SK-N-SH (cell line): ENCODE measurements around the gene SYNE3. TPM values are rescaled to one million over a fixed set of nuclear protein-coding genes. Genes with fewer than 3 reads are reported as not detected.

Source experiments
- CTCF ChIA-PET: fragments of 300-600, 350-600 bp; formaldehyde crosslinking; extraction: SDS; loops from one replicate; lab custom pipeline; 2021; lab: Yijun Ruan, JAX
- POLR2A ChIA-PET: fragments of 350-600 bp; sonication (Branson Sonifier 250); formaldehyde crosslinking; extraction: SDS; loops from one replicate; lab custom pipeline; 2020; ENCODE audit warnings: antibody characterized with exemption, inconsistent platforms; lab: Yijun Ruan, JAX
- DNase-seq: peaks from one replicate; pipeline ENCODE4 v3.0.0; 2012
- H2AFZ ChIP-seq: fragments of 200-600 bp; sonication (generic); 2 replicates; pipeline ENCODE4 v1.8.1; 2016; ENCODE audit warnings: antibody characterized with exemption, mild to moderate bottlenecking, low read depth
- H3F3A ChIP-seq: fragments of 200-600 bp; sonication (generic); replicated peaks from 2 replicates; pipeline ENCODE3; 2016; ENCODE audit warnings: antibody characterized with exemption, mild to moderate bottlenecking; ENCODE audit not compliant: insufficient read depth
- H3K27ac ChIP-seq, 2 experiments: fragments of 200-500 bp in 1 of 2; fragments of 200-600 bp in 1 of 2; sonication (Bioruptor generic) in 1 of 2; sonication (generic), shearing (Covaris generic) in 1 of 2; 2 replicates each; pipeline versions ENCODE4 v1.5.1 to v1.6.1; 2014 to 2016; ENCODE audit warnings: low read depth in 2 of 2, inconsistent platforms in 1 of 2, low read length in 1 of 2, mild to moderate bottlenecking in 1 of 2, mixed read lengths in 1 of 2
- H3K27me3 ChIP-seq: fragments of 200-600 bp; sonication (generic), shearing (Covaris generic); 2 replicates; pipeline ENCODE4 v1.6.1; 2016; ENCODE audit warnings: mixed run types; ENCODE audit not compliant: insufficient read depth
- H3K36me3 ChIP-seq, 2 experiments: fragments of 200-500 bp in 1 of 2; fragments of 200-600 bp in 1 of 2; sonication (Bioruptor generic) in 1 of 2; sonication (generic) in 1 of 2; replicated peaks in 1 of 2; 2 replicates each; pipeline versions ENCODE3 to v1.5.1; 2014 to 2016; ENCODE audit warnings: low read length in 1 of 2, mild to moderate bottlenecking in 1 of 2; ENCODE audit not compliant: insufficient read depth in 2 of 2, control insufficient read depth in 1 of 2
- H3K4me1 ChIP-seq, 2 experiments: fragments of 200-500 bp in 1 of 2; fragments of 200-600 bp in 1 of 2; sonication (Bioruptor generic) in 1 of 2; sonication (generic), shearing (Covaris generic) in 1 of 2; 2 replicates each; pipeline versions ENCODE4 v1.5.1 to v1.6.1; 2014 to 2016; ENCODE audit warnings: low read depth in 1 of 2, low read length in 1 of 2, mixed run types in 1 of 2; ENCODE audit not compliant: insufficient read depth in 2 of 2, control insufficient read depth in 1 of 2
- H3K4me2 ChIP-seq: fragments of 200-600 bp; sonication (generic), shearing (Covaris generic); 2 replicates; pipeline ENCODE4 v1.6.1; 2017; ENCODE audit warnings: mixed run types
- H3K4me3 ChIP-seq, 2 experiments: fragments of 200-500 bp in 1 of 2; fragments of 200-600 bp in 1 of 2; sonication (Bioruptor generic) in 1 of 2; sonication (generic), shearing (Covaris generic) in 1 of 2; 2 replicates each; pipeline versions ENCODE4 v1.5.1 to v1.8.1; 2014 to 2016; ENCODE audit warnings: low read depth in 2 of 2, inconsistent platforms in 1 of 2, low read length in 1 of 2, mild to moderate bottlenecking in 1 of 2, mixed read lengths in 1 of 2, moderate library complexity in 1 of 2
- H3K79me2 ChIP-seq: fragments of 200-600 bp; sonication (generic); 2 replicates; pipeline ENCODE4 v1.8.1; 2017; ENCODE audit warnings: mild to moderate bottlenecking; ENCODE audit not compliant: insufficient read depth
- H3K9ac ChIP-seq: fragments of 200-600 bp; sonication (generic); 2 replicates; pipeline ENCODE4 v1.6.1; 2017; ENCODE audit warnings: mixed run types
- H3K9me2 ChIP-seq: fragments of 200-600 bp; sonication (generic); 2 replicates; pipeline ENCODE4 v1.6.1; 2017; ENCODE audit warnings: mixed run types
- H3K9me3 ChIP-seq: fragments of 200-600 bp; sonication (generic); 2 replicates; pipeline ENCODE4 v1.6.1; 2017; ENCODE audit warnings: mixed run types, mild to moderate bottlenecking, moderate library complexity
- H4K20me1 ChIP-seq: fragments of 200-600 bp; sonication (generic); 2 replicates; pipeline ENCODE4 v1.6.1; 2017; ENCODE audit warnings: mild to moderate bottlenecking, mixed run types; ENCODE audit not compliant: insufficient read depth
- CHD2 ChIP-seq: fragments of 150-350 bp; IDR thresholded peaks from 2 replicates; pipeline ENCODE4 v1.6.1; 2018; ENCODE audit warnings: low read length; ENCODE audit not compliant: partially characterized antibody
- ELF1 ChIP-seq: IDR thresholded peaks from 2 replicates; pipeline ENCODE4 v1.4.0; 2012
- EP300 ChIP-seq, 2 experiments: IDR thresholded peaks; 2 replicates each; pipeline versions ENCODE4 v1.4.0 to v1.6.1; 2012; ENCODE audit warnings: borderline replicate concordance in 1 of 2, low read depth in 1 of 2, low read length in 1 of 2
- EZH2phosphoT487 ChIP-seq: fragments of 200-600 bp; sonication (generic); IDR thresholded peaks from 2 replicates; pipeline ENCODE4 v1.6.1; 2017; ENCODE audit warnings: low read depth, mixed run types, mild to moderate bottlenecking, antibody characterized with exemption, moderate library complexity, borderline replicate concordance
- FOXM1 ChIP-seq: IDR thresholded peaks from 2 replicates; pipeline ENCODE4 v1.4.0; 2012; ENCODE audit warnings: low read depth, mild to moderate bottlenecking
- JUND ChIP-seq: IDR thresholded peaks from 2 replicates; pipeline ENCODE4 v1.4.0; 2012
- MEF2A ChIP-seq: IDR thresholded peaks from 2 replicates; pipeline ENCODE4 v1.4.0; 2012; ENCODE audit warnings: low read depth, borderline replicate concordance
- MXI1 ChIP-seq: IDR thresholded peaks from 2 replicates; pipeline ENCODE4 v1.6.1; 2012; ENCODE audit warnings: mild to moderate bottlenecking, low read depth, low read length, improper control_type of control experiment
- NRF1 ChIP-seq: IDR thresholded peaks from 2 replicates; pipeline ENCODE4 v1.6.1; 2012; ENCODE audit warnings: low read depth, mild to moderate bottlenecking, low read length
- POLR2AphosphoS5 ChIP-seq: IDR thresholded peaks from 2 replicates; pipeline ENCODE4 v1.6.1; 2012; ENCODE audit warnings: low read depth, low read length
- RAD21 ChIP-seq: IDR thresholded peaks from 2 replicates; pipeline ENCODE4 v1.6.1; 2012; ENCODE audit warnings: mild to moderate bottlenecking, low read length
- RCOR1 ChIP-seq: fragments of 150-350 bp; IDR thresholded peaks from 2 replicates; pipeline ENCODE4 v1.6.1; 2017; ENCODE audit warnings: antibody characterized with exemption, low read length
- SMC3 ChIP-seq: IDR thresholded peaks from 2 replicates; pipeline ENCODE4 v1.6.1; 2012; ENCODE audit warnings: low read depth, low read length, improper control_type of control experiment
- TAF1 ChIP-seq: IDR thresholded peaks from 2 replicates; pipeline ENCODE4 v1.6.1; 2012; ENCODE audit warnings: low read depth, mild to moderate bottlenecking, low read length, moderate library complexity, borderline replicate concordance
- TCF12 ChIP-seq: IDR thresholded peaks from 2 replicates; pipeline ENCODE4 v1.4.0; 2012
- USF2 ChIP-seq: fragments of 150-350 bp; IDR thresholded peaks from 2 replicates; pipeline ENCODE4 v1.6.1; 2017; ENCODE audit warnings: antibody characterized with exemption, low read length, low read depth, borderline replicate concordance
- WGBS: methylation state at CpG from one replicate; pipeline ENCODE4 v1.1.6; 2017; ENCODE audit warnings: low lambda C conversion rate; 5-methylcytosine and 5-hydroxymethylcytosine counted together
- polyA plus RNA-seq, 3 experiments: library from polyadenylated mRNA; depleted of rRNA; stranded (reverse); fragments of >200 nt; gene quantifications; 2 replicates each; pipeline ENCODE4 v1.2.3, GENCODE V29; 2012
- TF ChIP-seq, protein P1 (sequence below): IDR thresholded peaks from 2 replicates; pipeline ENCODE4 v1.4.0; 2012; ENCODE audit warnings: low read depth, borderline replicate concordance
- TF ChIP-seq, protein P2 (sequence below): IDR thresholded peaks from 2 replicates; pipeline ENCODE4 v1.6.1; 2012; ENCODE audit warnings: mild to moderate bottlenecking, low read depth, low read length, moderate library complexity
- TF ChIP-seq, protein P3 (sequence below): fragments of 200-600 bp; sonication (generic); IDR thresholded peaks from 2 replicates; pipeline ENCODE4 v1.6.1; 2017; ENCODE audit warnings: antibody characterized with exemption, mild to moderate bottlenecking, moderate library complexity

Gene SYNE3
- polyA plus RNA-seq, 1 of the 3 experiments (the other 2 are of a cell fraction): 2.0 TPM

- TF ChIP-seq, protein P1, sequence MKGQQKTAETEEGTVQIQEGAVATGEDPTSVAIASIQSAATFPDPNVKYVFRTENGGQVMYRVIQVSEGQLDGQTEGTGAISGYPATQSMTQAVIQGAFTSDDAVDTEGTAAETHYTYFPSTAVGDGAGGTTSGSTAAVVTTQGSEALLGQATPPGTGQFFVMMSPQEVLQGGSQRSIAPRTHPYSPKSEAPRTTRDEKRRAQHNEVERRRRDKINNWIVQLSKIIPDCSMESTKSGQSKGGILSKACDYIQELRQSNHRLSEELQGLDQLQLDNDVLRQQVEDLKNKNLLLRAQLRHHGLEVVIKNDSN: no peak
- TF ChIP-seq JUND (peak; percentile 40; the same call in 1 of the 2 replicates), MEF2A (no peak), POLR2AphosphoS5 (no peak; the same call in 1 of the 2 replicates), ELF1 (no peak), USF2 (no peak), CHD2 (peak; percentile 28), EZH2phosphoT487 (no peak), SMC3 (no peak)
- TF ChIP-seq, protein P2, sequence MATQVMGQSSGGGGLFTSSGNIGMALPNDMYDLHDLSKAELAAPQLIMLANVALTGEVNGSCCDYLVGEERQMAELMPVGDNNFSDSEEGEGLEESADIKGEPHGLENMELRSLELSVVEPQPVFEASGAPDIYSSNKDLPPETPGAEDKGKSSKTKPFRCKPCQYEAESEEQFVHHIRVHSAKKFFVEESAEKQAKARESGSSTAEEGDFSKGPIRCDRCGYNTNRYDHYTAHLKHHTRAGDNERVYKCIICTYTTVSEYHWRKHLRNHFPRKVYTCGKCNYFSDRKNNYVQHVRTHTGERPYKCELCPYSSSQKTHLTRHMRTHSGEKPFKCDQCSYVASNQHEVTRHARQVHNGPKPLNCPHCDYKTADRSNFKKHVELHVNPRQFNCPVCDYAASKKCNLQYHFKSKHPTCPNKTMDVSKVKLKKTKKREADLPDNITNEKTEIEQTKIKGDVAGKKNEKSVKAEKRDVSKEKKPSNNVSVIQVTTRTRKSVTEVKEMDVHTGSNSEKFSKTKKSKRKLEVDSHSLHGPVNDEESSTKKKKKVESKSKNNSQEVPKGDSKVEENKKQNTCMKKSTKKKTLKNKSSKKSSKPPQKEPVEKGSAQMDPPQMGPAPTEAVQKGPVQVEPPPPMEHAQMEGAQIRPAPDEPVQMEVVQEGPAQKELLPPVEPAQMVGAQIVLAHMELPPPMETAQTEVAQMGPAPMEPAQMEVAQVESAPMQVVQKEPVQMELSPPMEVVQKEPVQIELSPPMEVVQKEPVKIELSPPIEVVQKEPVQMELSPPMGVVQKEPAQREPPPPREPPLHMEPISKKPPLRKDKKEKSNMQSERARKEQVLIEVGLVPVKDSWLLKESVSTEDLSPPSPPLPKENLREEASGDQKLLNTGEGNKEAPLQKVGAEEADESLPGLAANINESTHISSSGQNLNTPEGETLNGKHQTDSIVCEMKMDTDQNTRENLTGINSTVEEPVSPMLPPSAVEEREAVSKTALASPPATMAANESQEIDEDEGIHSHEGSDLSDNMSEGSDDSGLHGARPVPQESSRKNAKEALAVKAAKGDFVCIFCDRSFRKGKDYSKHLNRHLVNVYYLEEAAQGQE: no peak
- TF ChIP-seq, protein P3, sequence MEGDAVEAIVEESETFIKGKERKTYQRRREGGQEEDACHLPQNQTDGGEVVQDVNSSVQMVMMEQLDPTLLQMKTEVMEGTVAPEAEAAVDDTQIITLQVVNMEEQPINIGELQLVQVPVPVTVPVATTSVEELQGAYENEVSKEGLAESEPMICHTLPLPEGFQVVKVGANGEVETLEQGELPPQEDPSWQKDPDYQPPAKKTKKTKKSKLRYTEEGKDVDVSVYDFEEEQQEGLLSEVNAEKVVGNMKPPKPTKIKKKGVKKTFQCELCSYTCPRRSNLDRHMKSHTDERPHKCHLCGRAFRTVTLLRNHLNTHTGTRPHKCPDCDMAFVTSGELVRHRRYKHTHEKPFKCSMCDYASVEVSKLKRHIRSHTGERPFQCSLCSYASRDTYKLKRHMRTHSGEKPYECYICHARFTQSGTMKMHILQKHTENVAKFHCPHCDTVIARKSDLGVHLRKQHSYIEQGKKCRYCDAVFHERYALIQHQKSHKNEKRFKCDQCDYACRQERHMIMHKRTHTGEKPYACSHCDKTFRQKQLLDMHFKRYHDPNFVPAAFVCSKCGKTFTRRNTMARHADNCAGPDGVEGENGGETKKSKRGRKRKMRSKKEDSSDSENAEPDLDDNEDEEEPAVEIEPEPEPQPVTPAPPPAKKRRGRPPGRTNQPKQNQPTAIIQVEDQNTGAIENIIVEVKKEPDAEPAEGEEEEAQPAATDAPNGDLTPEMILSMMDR: no peak
Measured at GRCh38 chr14:95519699-95520098, 3.2 kb upstream of the SYNE3 start (continued).

DNA sequence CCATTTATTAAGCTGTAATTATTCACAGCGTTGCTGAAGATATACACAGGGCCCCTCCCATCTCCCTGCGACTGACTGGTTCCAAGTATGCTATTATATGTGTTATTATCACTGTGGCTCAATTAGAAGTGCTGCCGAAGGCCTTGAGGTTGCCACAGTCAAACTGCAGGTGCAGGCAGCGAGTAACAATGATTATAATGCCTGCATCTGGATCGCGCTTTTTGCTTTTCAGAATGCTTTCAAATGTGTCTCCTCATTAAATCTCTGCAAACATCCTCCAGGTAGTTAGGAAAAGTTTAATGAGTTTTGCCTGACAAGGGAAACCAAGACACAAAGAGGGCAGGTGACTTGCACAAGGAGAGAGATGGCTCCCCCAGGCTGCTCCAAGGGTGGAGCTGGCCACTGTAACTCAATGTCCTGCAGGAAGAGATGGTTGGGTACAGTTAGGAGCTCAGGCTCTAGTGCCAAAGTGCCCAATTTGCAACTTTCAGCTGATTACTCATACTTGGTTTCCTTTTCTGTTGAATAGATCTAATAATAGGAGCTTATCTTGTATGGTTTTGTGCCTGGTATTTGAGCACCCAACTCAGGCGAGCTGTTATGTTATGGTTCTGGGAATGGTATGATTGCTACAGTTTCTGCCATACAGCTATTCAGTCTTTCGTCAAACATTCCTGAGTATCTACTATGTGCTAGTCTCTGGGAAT, 1.7 kb upstream of the SYNE3 start:
- no peak for DNase-seq
- H3K36me3 ChIP-seq: no peaks in the 10 kb centered on the region
- H3K27me3 ChIP-seq: no peaks in the 10 kb centered on the region
- no peak overlapping the region; the same call in 1 of the 2 replicates for H2AFZ ChIP-seq
- peaks cover 23% of the 10 kb centered on the region for H3F3A ChIP-seq
- H3K4me1 ChIP-seq: peaks cover 51 to 52% of the 10 kb centered on the region in 2 experiments
- ChIA-PET POLR2A (interaction anchor here (0.7 to 1.6 kb wide), 3 partner anchors 9 to 76 kb away, joined by 3 read pairs; partner anchors contain the start of gene GLRX5), CTCF (interaction anchor here (0.6 to 9.6 kb wide), 6 partner anchors 9 to 105 kb away, joined by 3 to 97 read pairs (median 4); no protein-coding TSS in a partner anchor)
- no peaks in the 10 kb centered on the region for H3K9me3 ChIP-seq
- H3K79me2 ChIP-seq: no peaks in the 10 kb centered on the region
- 83% methylated on average over 8 of the region's 8 CpGs for WGBS
- H3K9me2 ChIP-seq: no peaks in the 10 kb centered on the region
- no peak overlapping the region for H3K4me3 ChIP-seq
- no peaks in the 10 kb centered on the region for H4K20me1 ChIP-seq
- TF ChIP-seq POLR2AphosphoS5 (no peak), ELF1 (no peak), EP300 (IDR thresholded peaks at IDR 0.05; ENCODE audit: borderline replicate concordance in 1 of 2, low read depth in 1 of 2, low read length in 1 of 2) (no peak), TCF12 (no peak), TAF1 (no peak), FOXM1 (no peak), MEF2A (no peak), NRF1 (no peak), MXI1 (no peak), USF2 (no peak), RAD21 (no peak), CHD2 (no peak), RCOR1 (no peak)
- no peak overlapping the region for H3K9ac ChIP-seq
- H3K27ac ChIP-seq: peak overlapping the region; percentile 78 to 93; a peak in 3 of 4 replicates
- H3K4me2 ChIP-seq: peak overlapping the region; percentile 72
